ENCODE results near the gene WBP1L. TPM values are rescaled to one million over a fixed set of nuclear protein-coding genes. Genes with fewer than 3 reads are reported as not detected.

WBP1L gene
- total and polyA plus RNA-seq, 2 experiments from 2014 or later: 7.0 to 55.7 TPM

DNA sequence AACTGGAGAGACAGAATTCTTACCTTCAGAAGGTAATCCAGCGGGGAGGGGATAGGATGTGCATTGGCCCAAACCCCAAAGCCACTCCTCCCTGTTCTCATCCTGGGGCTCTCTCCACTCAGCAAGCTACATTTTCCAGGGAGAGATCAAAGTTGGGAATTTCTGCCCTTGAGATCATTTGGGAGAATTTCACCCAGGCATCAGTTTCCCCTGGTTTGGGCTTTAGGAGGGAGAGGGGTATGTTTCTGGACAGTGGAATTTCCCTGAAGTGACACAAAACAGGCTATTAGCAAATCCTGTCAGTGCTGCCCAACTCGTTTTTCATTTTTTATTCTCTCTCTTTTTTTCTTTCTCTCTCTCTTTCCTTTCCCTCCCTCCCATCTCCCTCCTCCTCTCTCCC is 57.7 kb downstream of the WBP1L start (continued):
- TF ChIP-seq, protein P1, sequence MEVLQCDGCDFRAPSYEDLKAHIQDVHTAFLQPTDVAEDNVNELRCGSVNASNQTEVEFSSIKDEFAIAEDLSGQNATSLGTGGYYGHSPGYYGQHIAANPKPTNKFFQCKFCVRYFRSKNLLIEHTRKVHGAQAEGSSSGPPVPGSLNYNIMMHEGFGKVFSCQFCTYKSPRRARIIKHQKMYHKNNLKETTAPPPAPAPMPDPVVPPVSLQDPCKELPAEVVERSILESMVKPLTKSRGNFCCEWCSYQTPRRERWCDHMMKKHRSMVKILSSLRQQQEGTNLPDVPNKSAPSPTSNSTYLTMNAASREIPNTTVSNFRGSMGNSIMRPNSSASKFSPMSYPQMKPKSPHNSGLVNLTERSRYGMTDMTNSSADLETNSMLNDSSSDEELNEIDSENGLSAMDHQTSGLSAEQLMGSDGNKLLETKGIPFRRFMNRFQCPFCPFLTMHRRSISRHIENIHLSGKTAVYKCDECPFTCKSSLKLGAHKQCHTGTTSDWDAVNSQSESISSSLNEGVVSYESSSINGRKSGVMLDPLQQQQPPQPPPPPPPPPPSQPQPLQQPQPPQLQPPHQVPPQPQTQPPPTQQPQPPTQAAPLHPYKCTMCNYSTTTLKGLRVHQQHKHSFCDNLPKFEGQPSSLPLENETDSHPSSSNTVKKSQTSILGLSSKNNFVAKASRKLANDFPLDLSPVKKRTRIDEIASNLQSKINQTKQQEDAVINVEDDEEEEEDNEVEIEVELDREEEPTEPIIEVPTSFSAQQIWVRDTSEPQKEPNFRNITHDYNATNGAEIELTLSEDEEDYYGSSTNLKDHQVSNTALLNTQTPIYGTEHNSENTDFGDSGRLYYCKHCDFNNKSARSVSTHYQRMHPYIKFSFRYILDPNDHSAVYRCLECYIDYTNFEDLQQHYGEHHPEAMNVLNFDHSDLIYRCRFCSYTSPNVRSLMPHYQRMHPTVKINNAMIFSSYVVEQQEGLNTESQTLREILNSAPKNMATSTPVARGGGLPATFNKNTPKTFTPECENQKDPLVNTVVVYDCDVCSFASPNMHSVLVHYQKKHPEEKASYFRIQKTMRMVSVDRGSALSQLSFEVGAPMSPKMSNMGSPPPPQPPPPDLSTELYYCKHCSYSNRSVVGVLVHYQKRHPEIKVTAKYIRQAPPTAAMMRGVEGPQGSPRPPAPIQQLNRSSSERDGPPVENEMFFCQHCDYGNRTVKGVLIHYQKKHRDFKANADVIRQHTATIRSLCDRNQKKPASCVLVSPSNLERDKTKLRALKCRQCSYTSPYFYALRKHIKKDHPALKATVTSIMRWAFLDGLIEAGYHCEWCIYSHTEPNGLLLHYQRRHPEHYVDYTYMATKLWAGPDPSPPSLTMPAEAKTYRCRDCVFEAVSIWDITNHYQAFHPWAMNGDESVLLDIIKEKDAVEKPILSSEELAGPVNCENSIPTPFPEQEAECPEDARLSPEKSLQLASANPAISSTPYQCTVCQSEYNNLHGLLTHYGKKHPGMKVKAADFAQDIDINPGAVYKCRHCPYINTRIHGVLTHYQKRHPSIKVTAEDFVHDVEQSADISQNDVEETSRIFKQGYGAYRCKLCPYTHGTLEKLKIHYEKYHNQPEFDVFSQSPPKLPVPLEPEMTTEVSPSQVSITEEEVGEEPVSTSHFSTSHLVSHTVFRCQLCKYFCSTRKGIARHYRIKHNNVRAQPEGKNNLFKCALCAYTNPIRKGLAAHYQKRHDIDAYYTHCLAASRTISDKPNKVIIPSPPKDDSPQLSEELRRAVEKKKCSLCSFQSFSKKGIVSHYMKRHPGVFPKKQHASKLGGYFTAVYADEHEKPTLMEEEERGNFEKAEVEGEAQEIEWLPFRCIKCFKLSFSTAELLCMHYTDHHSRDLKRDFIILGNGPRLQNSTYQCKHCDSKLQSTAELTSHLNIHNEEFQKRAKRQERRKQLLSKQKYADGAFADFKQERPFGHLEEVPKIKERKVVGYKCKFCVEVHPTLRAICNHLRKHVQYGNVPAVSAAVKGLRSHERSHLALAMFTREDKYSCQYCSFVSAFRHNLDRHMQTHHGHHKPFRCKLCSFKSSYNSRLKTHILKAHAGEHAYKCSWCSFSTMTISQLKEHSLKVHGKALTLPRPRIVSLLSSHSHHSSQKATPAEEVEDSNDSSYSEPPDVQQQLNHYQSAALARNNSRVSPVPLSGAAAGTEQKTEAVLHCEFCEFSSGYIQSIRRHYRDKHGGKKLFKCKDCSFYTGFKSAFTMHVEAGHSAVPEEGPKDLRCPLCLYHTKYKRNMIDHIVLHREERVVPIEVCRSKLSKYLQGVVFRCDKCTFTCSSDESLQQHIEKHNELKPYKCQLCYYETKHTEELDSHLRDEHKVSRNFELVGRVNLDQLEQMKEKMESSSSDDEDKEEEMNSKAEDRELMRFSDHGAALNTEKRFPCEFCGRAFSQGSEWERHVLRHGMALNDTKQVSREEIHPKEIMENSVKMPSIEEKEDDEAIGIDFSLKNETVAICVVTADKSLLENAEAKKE (CRISPR knock-in tag; IDR thresholded peaks at IDR 0.05): no peak
- TF ChIP-seq CREB1 (CRISPR knock-in tag; IDR thresholded peaks at IDR 0.05; ENCODE audit: low read depth) (no peak), ZNF331 (CRISPR knock-in tag; IDR thresholded peaks at IDR 0.05; ENCODE audit: low read depth) (no peak), ETS1 (IDR thresholded peaks at IDR 0.05) (no peak), STAT1 (IDR thresholded peaks at IDR 0.05; ENCODE audit: unreplicated experiment) (no peak), EZH2 (IDR thresholded peaks at IDR 0.05; ENCODE audit: low read depth, unreplicated experiment) (no peak), ZNF114 (CRISPR knock-in tag; IDR thresholded peaks at IDR 0.05) (no peak), NANOG (IDR thresholded peaks at IDR 0.05; ENCODE audit: borderline replicate concordance) (no peak)
- TF ChIP-seq, protein P2, sequence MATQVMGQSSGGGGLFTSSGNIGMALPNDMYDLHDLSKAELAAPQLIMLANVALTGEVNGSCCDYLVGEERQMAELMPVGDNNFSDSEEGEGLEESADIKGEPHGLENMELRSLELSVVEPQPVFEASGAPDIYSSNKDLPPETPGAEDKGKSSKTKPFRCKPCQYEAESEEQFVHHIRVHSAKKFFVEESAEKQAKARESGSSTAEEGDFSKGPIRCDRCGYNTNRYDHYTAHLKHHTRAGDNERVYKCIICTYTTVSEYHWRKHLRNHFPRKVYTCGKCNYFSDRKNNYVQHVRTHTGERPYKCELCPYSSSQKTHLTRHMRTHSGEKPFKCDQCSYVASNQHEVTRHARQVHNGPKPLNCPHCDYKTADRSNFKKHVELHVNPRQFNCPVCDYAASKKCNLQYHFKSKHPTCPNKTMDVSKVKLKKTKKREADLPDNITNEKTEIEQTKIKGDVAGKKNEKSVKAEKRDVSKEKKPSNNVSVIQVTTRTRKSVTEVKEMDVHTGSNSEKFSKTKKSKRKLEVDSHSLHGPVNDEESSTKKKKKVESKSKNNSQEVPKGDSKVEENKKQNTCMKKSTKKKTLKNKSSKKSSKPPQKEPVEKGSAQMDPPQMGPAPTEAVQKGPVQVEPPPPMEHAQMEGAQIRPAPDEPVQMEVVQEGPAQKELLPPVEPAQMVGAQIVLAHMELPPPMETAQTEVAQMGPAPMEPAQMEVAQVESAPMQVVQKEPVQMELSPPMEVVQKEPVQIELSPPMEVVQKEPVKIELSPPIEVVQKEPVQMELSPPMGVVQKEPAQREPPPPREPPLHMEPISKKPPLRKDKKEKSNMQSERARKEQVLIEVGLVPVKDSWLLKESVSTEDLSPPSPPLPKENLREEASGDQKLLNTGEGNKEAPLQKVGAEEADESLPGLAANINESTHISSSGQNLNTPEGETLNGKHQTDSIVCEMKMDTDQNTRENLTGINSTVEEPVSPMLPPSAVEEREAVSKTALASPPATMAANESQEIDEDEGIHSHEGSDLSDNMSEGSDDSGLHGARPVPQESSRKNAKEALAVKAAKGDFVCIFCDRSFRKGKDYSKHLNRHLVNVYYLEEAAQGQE (IDR thresholded peaks at IDR 0.05; ENCODE audit: unreplicated experiment): no peak
